Tongue (tissue), 2 donors: ENCODE data around the gene RPS18. TPM values are rescaled to one million over a fixed set of nuclear protein-coding genes. Genes with fewer than 3 reads are reported as not detected.

Experiments
- DNase-seq: peaks from one replicate; pipeline ENCODE4 v3.0.0-alpha.2; 2015
- total RNA-seq: library from RNA; depleted of rRNA; stranded (reverse); fragments of >200 nt; gene quantifications from one replicate; pipeline ENCODE4 v1.2.3, GENCODE V29; 2014

RPS18 gene
- total RNA-seq, 1 donor from 2014 or later: 2,268 TPM

DNA sequence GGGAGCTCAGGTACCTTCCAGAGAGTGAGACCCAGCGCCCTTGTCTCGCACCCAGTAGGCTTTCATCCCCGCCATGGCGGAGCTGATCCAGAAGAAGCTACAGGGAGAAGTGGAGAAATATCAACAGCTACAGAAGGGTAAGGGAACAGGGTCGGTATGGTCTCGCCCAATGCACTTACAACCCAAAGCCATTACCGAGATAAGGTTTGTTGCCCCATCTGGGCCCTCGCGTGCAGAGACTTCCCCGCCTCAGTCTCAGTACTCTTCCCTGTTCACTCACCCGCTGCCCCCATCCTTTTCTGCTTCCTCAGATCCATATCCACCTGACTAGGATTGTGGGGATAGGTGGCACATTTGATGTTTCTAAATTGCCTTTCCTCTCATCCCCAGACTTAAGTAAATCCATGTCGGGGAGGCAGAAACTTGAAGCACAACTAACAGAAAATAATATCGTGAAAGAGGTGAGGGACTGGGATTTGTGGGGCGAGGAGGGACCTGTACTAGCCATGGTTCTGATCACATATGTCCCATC lies 18.0 kb downstream of the RPS18 start:
- no peak for DNase-seq

DNA sequence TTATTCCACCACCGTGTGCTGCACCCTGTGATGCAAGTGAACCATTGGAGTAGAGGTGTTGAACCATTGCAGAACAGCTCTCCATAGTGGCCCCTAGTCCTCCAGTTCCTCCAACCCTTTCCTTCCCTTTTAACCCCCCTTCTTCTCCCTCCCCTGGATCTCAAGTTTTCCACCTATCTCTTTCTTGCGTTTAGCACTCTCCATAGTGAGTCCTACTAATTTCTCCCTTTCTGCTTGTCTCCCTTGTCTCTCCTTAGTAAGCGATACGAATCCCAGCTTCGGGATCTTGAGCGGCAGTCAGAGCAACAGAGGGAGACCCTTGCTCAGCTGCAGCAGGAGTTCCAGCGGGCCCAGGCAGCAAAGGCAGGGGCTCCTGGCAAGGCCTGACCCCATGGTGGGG lies 18.6 kb downstream of the RPS18 start:
- DNase-seq: no peak

DNA sequence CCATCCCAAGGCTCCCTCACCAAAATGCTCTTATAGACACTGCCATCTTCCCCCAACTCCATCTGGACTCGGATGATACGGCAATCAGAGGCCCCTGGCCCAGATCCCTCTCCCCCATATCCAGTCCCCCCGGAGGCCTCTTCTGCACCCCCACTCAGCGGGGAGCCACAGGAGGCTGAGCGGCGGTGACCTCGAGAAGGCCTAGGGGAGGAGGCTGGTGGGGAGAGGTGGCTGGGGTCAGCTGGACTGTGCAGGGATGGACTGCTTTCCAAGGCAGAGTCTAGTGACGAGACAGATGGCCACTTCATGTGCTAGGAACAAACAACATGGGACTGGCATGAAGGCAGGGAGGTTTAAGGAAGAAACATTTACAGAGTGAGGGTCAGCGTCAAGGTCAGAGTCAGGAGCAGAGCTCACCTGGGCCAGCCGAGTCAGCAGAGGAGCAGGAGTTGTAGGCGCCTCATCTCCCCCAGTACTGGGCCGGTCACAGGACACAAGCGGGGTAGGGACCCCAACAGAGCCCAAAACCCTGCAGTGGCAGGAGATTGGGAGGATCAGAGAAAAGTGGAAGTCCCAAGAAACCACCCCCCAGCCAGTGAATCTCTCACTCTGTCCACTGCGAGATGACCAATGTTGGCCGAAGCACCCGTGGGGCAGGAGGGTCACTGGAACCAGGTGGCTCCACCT lies 21.3 kb downstream of the RPS18 start:
- no peak for DNase-seq

DNA sequence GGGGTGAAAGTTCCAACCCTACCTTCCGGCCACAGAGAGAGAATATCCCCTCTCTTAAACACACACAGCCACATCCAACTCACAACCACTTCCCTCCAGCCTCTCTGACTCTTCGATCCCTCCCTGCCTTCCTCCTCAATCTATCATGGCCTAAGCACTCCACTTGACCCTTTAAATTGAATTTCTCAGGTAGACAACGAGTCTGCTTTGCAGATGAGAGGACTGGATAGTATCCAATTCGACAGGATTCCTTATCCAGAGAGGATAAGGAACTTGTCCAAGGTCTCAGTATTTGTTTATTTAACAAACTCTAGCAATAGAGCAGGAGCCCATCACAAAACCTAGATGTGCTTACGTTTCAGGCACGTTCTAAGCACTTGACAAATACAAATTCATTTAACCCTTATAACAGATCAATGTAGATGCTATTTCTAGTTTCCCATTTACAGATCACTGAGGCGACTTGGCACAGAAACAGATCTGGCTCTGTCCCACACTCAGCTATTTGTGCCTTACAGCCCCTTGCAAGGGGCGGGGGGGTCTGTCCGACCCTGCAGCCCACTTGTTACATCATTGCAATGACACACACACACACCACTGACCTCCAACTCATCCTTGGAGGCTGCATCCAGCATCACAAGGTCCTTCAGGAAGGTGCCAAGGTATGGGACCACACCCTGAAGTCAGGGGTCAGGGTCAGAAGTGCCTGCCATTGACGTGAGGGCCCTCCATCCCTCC lies 22.4 kb downstream of the RPS18 start:
- DNase-seq: no peak

DNA sequence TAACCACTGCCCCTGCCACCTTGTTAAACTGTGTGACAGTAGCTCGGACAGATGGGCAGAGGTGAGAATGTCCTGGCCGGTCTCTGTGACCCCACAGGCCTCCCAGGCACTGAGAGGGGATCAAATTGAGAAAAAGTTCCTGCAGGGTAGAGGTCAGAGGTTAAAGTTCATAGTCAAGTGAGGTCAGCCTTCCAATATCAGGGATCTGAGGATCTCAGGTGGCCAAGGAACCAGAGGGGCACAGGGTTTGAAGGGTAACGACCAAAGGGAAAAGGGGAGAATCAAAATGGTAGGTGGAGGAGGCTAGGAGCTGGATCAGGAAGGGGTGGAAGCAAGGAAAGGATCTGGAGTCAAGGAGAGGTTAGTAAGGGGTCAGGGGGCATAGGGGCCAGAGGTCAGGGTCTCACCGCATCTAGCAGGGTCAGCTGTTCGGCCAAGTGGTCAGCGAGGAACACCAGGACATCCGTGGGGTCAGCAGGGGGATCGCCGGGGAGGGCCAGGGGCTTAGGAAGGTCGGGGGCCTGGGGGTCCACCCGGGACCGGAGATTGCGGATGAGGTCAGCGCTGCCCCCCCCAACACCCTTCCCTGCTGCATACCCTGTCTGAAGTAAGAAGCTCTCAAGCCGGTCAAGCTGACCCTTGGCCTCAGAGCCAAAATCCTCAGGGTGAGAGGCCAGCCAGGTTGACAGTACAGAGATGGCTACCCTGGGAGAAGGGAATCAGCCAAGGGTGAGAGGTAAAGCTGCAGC lies 23.9 kb downstream of the RPS18 start:
- DNase-seq: no peak

- no peak for DNase-seq
These were observed 25.0 kb downstream of the RPS18 start for GRCh38 chr6:33296797-33297405.

DNA sequence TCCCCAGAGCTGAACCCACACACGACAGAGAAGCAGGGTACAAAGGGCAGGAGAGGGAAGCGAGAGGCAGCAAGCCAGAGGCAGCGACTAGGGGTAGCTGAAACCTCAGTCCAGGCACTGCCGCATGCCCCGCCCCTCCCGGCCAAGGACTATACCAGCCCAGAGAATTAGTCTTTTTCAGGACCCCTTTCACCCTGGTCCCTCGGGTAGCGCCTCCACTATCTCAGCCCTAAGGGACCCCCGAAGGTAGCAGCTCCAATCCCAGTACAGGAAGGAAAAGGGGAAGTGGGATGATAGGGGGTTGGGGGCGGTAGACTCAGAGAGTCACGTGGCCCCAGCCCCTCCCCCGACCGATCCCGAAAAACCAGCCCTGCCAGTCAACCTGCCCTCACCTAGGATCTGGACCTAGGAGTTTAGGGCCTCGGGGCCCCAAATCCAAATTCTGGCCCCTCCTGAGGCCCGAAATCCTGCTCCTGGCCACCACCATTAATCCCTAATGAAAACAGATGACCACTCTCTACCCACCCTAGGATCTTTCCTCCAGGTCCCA lies 25.6 kb downstream of the RPS18 start:
- peak; percentile 50 for DNase-seq

GRCh38 chr6:33297956-33298772 lies 26.3 kb downstream of the RPS18 start:
- DNase-seq: peak; percentile 90

- peak; percentile 85 for DNase-seq
These were observed 26.9 kb downstream of the RPS18 start, which contains the start of gene RGL2 for GRCh38 chr6:33298773-33299236. Gene RGL2 (minus strand): TSS chr6:33298942. CDS start chr6:33298610, 332 bp downstream.

- DNase-seq: peak; percentile 97
These were observed 27.5 kb downstream of the RPS18 start for GRCh38 chr6:33299237-33299944.

- DNase-seq: no peak
These were observed 30.0 kb downstream of the RPS18 start for GRCh38 chr6:33301877-33302276.

GRCh38 chr6:33304216-33304615 lies 32.3 kb downstream of the RPS18 start:
- no peak for DNase-seq

GRCh38 chr6:33305052-33305451 lies 33.2 kb downstream of the RPS18 start:
- no peak for DNase-seq

GRCh38 chr6:33306356-33306755 lies 34.5 kb downstream of the RPS18 start:
- DNase-seq: no peak

GRCh38 chr6:33312361-33313104 lies 40.7 kb downstream of the RPS18 start:
- DNase-seq: peak; percentile 75

DNA sequence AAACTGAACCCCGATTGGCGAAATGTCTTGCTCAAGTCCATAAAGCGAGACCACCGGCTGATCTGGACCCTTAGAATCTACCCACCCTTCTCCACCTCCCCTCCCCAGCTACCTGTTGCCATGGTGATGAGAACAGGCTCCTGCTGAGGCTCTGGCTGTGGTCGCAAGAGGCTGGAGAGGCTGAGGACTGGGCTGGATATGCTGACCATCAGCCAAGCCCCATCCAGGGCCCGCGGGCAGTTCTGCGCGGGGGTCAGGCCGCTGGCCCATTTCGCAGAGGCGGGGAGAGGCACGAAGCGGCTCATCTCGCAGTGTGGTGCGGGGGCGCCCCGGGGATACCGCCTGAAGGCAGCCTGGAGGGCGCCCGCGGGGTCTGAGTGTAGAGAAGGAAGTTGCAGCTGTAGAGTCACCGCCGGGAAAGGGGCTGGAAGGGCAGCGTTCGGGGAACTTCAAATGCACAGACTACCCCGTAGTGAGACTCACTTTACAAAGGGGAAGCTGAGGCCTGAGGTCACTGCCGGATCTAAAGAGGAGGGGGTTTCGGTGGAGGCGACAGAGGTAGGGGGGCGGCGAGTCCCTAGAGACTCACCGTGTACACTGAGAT lies 41.3 kb downstream of the RPS18 start:
- peak; percentile 56 for DNase-seq

DNA sequence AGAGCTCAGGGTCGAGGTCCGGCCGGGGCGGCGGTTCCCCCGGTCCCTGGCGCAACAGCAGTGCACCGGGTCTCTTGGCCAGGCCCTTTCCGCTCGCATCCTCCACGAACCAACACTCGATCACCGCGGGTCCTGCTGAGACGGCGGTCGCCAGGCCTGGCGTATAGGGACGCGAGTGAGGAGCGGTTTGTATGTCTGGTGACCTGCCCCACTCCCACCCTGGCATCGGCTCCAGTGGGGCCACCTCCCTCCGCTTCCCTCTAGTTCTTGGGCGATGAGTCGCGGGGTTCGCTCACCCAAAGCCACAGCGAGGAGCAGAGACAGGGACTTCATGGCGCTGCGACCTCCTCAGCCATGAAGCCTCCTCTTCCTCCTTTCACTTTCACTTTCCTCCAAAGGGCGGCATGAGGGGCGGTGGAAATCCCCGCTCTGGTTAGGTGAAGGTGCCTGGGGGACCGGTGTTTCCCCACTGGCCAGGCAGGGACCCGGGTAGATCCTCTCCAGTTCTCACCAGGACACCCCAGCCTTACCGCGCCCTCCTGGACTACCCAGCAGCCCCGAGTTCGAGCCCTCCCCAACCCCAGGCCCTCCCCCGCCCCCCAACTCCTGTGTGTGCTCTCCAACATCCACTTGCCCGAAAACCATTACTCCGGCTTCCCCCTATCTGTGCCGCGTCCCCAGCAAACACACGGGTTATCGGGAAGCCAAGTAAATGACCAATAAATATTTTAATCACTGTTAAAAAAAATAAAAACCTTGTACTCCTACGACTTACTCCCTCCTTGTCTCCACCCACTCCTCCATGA lies 42.0 kb downstream of the RPS18 start, which contains the start of gene TAPBP:
Gene TAPBP, minus strand, starts transcription at position 370 of the 806 bp plus-strand sequence. Its CDS starts 37 bp downstream, at position 333.
- peak; percentile 78 for DNase-seq

DNA sequence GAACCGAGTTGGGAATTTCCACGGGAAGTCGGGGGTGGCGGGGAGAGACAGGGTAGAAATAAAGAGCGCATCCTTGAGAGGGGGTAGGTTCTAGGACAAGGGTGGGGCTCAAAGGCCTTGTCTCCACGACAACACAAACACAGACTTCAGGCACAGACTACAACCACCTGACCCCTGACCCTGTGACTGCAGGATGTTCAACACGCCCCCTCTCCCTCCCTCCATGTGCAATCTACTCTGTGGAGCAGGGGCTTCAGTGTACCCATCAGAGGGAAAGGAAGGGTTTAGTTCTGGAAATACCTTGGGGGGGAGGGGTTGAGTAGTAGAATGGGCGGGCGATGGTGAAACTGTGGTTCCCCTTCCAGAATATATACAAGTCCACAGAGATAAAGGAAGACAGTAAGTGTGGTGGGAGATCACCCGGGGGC lies 42.7 kb downstream of the RPS18 start:
- DNase-seq: peak; percentile 74
